ENCODE results near the gene HEXB.
"Not testable (repeated sequence)": the region's sequence is repeated elsewhere in the genome, so short reads cannot be mapped to it uniquely, and the experiment has no call there.

The HEXB gene

GRCh38 chr5:74667396-74667795 lies 17.6 kb upstream of the HEXB start:
- TF ChIP-seq, protein P1, sequence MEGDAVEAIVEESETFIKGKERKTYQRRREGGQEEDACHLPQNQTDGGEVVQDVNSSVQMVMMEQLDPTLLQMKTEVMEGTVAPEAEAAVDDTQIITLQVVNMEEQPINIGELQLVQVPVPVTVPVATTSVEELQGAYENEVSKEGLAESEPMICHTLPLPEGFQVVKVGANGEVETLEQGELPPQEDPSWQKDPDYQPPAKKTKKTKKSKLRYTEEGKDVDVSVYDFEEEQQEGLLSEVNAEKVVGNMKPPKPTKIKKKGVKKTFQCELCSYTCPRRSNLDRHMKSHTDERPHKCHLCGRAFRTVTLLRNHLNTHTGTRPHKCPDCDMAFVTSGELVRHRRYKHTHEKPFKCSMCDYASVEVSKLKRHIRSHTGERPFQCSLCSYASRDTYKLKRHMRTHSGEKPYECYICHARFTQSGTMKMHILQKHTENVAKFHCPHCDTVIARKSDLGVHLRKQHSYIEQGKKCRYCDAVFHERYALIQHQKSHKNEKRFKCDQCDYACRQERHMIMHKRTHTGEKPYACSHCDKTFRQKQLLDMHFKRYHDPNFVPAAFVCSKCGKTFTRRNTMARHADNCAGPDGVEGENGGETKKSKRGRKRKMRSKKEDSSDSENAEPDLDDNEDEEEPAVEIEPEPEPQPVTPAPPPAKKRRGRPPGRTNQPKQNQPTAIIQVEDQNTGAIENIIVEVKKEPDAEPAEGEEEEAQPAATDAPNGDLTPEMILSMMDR (IDR thresholded peaks at IDR 0.05; ENCODE audit: low read depth, low read length): no peak
- H3K4me3 ChIP-seq (replicated peaks in 1 of 2; ENCODE audit: low read depth in 2 of 2, low read length in 2 of 2): no peak overlapping the region
- peak in 1 of 2 donors; percentile 55 for DNase-seq (ENCODE audit: low read depth in 2 of 2)

DNA sequence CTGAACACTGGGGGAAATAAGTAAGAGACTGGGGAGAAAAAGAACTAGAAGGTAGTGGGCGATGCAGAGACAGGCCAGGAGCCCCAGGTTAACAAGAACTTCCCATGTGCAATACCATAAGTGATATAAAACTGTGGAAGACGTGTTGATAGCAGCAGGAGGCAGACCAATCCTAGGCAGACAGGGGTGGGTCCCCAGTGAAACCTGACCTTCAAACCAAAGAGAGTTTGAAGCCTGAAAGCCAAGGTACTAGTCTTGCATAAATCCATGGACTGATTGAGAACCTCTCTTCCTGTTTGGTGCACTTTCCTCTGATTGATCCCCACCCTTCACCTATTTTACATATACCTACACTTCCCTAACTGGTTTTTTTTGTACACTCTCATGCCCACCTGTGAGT lies 15.2 kb upstream of the HEXB start:
- DNase-seq (ENCODE audit: low read depth in 2 of 2): no peak
- TF ChIP-seq, protein P1 (IDR thresholded peaks at IDR 0.05; ENCODE audit: low read depth, low read length): no peak
- H3K4me3 ChIP-seq (replicated peaks in 1 of 2; ENCODE audit: low read depth in 2 of 2, low read length in 2 of 2): no peak overlapping the region

DNA sequence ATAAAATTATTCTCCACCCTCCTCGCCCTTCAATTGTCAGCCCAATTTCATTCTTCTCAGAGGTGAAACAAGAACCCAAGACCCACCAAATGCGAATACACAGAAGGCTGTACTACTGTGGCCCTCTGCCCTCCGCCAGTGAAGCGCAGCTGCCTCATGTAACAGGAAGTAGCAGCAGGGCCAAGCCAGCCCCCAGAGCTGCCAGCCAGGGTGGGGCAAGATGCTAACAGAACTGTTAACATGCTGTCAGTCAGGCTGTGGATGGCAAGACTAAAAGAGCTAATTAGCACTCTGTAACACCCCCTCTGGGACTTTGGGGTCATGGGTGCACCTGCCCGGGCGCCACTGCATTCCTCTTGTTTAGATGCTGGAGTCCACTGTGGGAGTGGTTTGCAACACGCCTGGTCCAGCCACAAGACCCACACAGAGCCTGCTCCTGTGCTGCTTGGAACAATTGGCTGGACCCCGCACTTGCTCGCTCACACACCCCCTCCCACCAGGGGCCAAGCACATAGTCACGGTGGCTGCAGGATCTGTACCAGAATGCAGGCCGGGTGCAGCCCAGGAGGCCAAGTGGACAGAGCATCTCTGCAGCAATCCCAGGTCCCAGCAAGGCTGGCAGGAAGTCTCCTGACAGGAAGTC lies 14.5 kb upstream of the HEXB start:
- H3K4me3 ChIP-seq (replicated peaks in 1 of 2; ENCODE audit: low read depth in 2 of 2, low read length in 2 of 2): no peak overlapping the region
- TF ChIP-seq, protein P1 (IDR thresholded peaks at IDR 0.05; ENCODE audit: low read depth, low read length): no peak
- DNase-seq (ENCODE audit: low read depth in 2 of 2): no peak

GRCh38 chr5:74672215-74672877 lies 12.7 kb upstream of the HEXB start:
- no peak overlapping the region for H3K4me3 ChIP-seq (replicated peaks in 1 of 2; ENCODE audit: low read depth in 2 of 2, low read length in 2 of 2)
- TF ChIP-seq, protein P1 (IDR thresholded peaks at IDR 0.05; ENCODE audit: low read depth, low read length): no peak

GRCh38 chr5:74673011-74673790 lies 11.8 kb upstream of the HEXB start:
- no peak overlapping the region for H3K4me3 ChIP-seq (replicated peaks in 1 of 2; ENCODE audit: low read depth in 2 of 2, low read length in 2 of 2)
- TF ChIP-seq, protein P1 (IDR thresholded peaks at IDR 0.05; ENCODE audit: low read depth, low read length): peak; percentile 36
- DNase-seq (ENCODE audit: low read depth in 2 of 2): peak; percentile 65 to 71

More at GRCh38 chr5:74672215-74672877, 12.7 kb upstream of the HEXB start:
- no peak for DNase-seq (ENCODE audit: low read depth in 2 of 2)

- not testable (repeated sequence) for DNase-seq (ENCODE audit: low read depth in 2 of 2); H3K4me3 ChIP-seq (replicated peaks in 1 of 2; ENCODE audit: low read depth in 2 of 2, low read length in 2 of 2)
These were observed 8.6 kb upstream of the HEXB start for GRCh38 chr5:74676466-74676865.

DNA sequence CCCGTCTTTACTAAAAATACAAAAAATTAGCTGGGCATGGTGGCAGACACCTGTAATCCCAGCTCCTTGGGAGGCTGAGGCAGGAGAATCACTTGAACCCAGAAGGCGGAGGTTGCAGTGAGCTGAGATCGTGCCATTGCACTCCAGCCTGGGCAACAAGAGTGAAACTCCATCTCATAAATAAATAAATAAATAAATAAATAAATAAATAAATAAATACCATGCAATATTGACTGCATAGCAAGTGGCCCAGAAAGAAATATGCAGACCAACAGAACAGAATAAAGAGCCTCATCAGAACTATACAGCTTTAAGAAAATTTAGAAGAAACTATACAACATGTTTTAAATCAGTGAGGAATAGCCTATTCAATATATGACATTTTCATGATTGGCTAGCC lies 6.9 kb upstream of the HEXB start:
- H3K4me3 ChIP-seq (replicated peaks in 1 of 2; ENCODE audit: low read depth in 2 of 2, low read length in 2 of 2): not testable (repeated sequence)

GRCh38 chr5:74679300-74679699 lies 5.7 kb upstream of the HEXB start:
- H3K4me3 ChIP-seq (replicated peaks in 1 of 2; ENCODE audit: low read depth in 2 of 2, low read length in 2 of 2); DNase-seq (ENCODE audit: low read depth in 2 of 2): not testable (repeated sequence)

More for the DNA sequence above, 6.9 kb upstream of the HEXB start:
- DNase-seq (ENCODE audit: low read depth in 2 of 2): not testable (repeated sequence)
